ENCODE data around the gene AKAP9. TPM values are rescaled to one million over a fixed set of nuclear protein-coding genes. Genes with fewer than 3 reads are reported as not detected.
"Not testable (repeated sequence)": the region's sequence is repeated elsewhere in the genome, so short reads cannot be mapped to it uniquely, and the experiment has no call there.

AKAP9 gene
- total RNA-seq, 1 donor from 2014 or later = 66.9 TPM

GRCh38 chr7:92088266-92088665 is 147.6 kb downstream of the AKAP9 start:
- Mint-ChIP-seq H3K4me1 (ENCODE audit: low read depth, unreplicated experiment) (no peaks in the 10 kb centered on the region), H3K27me3 (ENCODE audit: unreplicated experiment) (no peaks in the 10 kb centered on the region), H3K36me3 (ENCODE audit: unreplicated experiment) (peaks cover 12% of the 10 kb centered on the region), H3K4me3 (ENCODE audit: unreplicated experiment) (no peak overlapping the region), H3K27ac (ENCODE audit: unreplicated experiment) (no peak overlapping the region), H3K9me3 (ENCODE audit: unreplicated experiment) (peaks cover 2% of the 10 kb centered on the region)
- DNase-seq = no peak
- TF ChIP-seq, protein P1, sequence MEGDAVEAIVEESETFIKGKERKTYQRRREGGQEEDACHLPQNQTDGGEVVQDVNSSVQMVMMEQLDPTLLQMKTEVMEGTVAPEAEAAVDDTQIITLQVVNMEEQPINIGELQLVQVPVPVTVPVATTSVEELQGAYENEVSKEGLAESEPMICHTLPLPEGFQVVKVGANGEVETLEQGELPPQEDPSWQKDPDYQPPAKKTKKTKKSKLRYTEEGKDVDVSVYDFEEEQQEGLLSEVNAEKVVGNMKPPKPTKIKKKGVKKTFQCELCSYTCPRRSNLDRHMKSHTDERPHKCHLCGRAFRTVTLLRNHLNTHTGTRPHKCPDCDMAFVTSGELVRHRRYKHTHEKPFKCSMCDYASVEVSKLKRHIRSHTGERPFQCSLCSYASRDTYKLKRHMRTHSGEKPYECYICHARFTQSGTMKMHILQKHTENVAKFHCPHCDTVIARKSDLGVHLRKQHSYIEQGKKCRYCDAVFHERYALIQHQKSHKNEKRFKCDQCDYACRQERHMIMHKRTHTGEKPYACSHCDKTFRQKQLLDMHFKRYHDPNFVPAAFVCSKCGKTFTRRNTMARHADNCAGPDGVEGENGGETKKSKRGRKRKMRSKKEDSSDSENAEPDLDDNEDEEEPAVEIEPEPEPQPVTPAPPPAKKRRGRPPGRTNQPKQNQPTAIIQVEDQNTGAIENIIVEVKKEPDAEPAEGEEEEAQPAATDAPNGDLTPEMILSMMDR (IDR thresholded peaks at IDR 0.05; ENCODE audit: partially characterized antibody, unreplicated experiment) = no peak

GRCh38 chr7:92092210-92092609 is 151.5 kb downstream of the AKAP9 start:
- TF ChIP-seq, protein P1 (IDR thresholded peaks at IDR 0.05; ENCODE audit: partially characterized antibody, unreplicated experiment) = no peak
- H3K36me3 Mint-ChIP-seq (ENCODE audit: unreplicated experiment) = peaks cover 6% of the 10 kb centered on the region
- no peak overlapping the region for H3K27ac Mint-ChIP-seq (ENCODE audit: unreplicated experiment)
- H3K27me3 Mint-ChIP-seq (ENCODE audit: unreplicated experiment) = no peaks in the 10 kb centered on the region
- no peak for DNase-seq
- H3K9me3 Mint-ChIP-seq (ENCODE audit: unreplicated experiment) = no peaks in the 10 kb centered on the region
- H3K4me1 Mint-ChIP-seq (ENCODE audit: low read depth, unreplicated experiment) = no peaks in the 10 kb centered on the region
- no peak overlapping the region for H3K4me3 Mint-ChIP-seq (ENCODE audit: unreplicated experiment)

DNA sequence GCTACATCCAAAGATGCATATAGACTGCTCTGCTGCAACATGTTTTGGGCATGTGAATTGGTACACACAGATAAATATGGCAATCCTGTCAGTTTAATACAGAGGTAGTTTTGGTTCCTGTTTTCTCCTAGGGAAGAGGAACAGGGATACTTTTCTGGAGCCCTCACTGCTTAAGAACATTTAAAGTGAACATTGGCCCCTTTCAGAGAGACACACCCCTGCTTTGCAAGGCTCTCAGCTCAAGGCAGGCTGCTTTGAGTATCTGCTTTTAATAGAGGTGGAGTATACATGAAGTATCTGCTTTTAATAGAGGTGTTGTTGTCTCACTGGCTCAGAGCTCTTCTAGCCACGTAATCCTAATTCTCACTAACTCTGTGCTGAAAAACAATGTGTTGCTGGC is 154.7 kb downstream of the AKAP9 start:
- Mint-ChIP-seq H3K27me3 (ENCODE audit: unreplicated experiment) (no peaks in the 10 kb centered on the region), H3K27ac (ENCODE audit: unreplicated experiment) (no peak overlapping the region), H3K36me3 (ENCODE audit: unreplicated experiment) (no peaks in the 10 kb centered on the region)

DNA sequence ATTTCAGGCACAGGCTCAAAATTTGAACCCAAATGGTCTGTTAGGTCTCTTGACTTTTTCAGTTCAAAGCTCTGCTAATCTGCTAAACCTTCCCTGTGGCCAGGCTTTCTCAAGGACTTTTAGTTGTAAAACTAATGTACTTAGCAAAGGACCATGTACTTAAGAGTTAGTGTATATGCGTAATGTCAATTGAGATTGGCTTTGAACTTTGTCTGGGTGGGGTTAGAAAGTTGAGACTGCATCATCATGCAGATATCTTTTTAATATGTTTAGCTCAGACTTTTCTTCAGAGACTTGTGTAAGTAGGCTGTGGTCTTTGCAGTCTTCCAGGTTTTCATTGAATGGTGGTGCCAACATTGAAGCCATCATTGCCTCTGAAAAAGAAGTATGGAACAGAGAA is 159.9 kb downstream of the AKAP9 start:
- Mint-ChIP-seq H3K36me3 (ENCODE audit: unreplicated experiment) (no peaks in the 10 kb centered on the region), H3K27ac (ENCODE audit: unreplicated experiment) (no peak overlapping the region)
- TF ChIP-seq, protein P1 (IDR thresholded peaks at IDR 0.05; ENCODE audit: partially characterized antibody, unreplicated experiment) = no peak

More for the DNA sequence above, 154.7 kb downstream of the AKAP9 start:
- Mint-ChIP-seq H3K4me1 (ENCODE audit: low read depth, unreplicated experiment) (no peaks in the 10 kb centered on the region), H3K9me3 (ENCODE audit: unreplicated experiment) (no peaks in the 10 kb centered on the region), H3K4me3 (ENCODE audit: unreplicated experiment) (no peak overlapping the region)
- no peak for DNase-seq
- TF ChIP-seq, protein P1 (IDR thresholded peaks at IDR 0.05; ENCODE audit: partially characterized antibody, unreplicated experiment) = no peak

DNA sequence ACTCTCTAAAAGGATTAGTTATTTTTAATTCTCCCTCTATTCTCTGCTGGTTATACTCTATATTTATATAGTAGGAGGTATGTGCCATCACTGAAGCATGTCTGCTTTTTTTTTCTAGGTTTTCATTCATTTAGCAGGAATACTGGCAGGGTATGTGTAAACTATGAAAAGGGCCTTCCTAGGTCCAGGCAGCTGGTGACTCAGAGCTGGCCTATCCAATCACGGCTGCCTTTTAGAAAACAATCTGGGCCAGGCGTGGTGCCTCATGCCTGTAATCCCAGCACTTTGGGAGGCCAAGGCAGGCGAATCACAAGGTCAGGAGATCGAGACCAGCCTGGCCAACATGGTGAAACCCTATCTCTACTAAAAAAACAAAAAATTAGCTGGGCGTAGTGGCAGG is 162.2 kb downstream of the AKAP9 start:
- DNase-seq; H3K9me3 Mint-ChIP-seq (ENCODE audit: unreplicated experiment); H3K4me3 Mint-ChIP-seq (ENCODE audit: unreplicated experiment); H3K27ac Mint-ChIP-seq (ENCODE audit: unreplicated experiment); H3K4me1 Mint-ChIP-seq (ENCODE audit: low read depth, unreplicated experiment); H3K36me3 Mint-ChIP-seq (ENCODE audit: unreplicated experiment); H3K27me3 Mint-ChIP-seq (ENCODE audit: unreplicated experiment): not testable (repeated sequence)

More for the DNA sequence above, 159.9 kb downstream of the AKAP9 start:
- H3K4me1 Mint-ChIP-seq (ENCODE audit: low read depth, unreplicated experiment) = no peaks in the 10 kb centered on the region
- no peak overlapping the region for H3K4me3 Mint-ChIP-seq (ENCODE audit: unreplicated experiment)
- no peak for DNase-seq
- no peaks in the 10 kb centered on the region for H3K9me3 Mint-ChIP-seq (ENCODE audit: unreplicated experiment)
- no peaks in the 10 kb centered on the region for H3K27me3 Mint-ChIP-seq (ENCODE audit: unreplicated experiment)

DNA sequence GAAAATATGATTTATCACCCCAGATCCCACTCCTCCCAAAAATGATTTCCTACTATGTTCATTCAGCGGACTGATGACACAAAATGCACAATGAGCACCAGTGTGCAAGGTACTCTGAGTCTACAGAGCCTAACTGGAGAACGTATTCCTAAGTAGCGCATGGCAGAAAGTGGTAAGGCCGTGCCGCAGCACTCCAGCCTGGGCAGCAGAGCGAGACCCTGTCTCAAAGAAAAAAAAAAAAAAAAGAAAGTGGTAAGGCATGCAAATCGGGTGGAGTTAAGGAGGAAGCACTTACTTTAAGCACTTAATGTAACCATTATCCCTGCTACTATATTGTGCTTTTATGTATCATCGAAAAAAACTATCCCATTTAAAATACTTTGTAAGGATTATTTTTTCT is 168.2 kb downstream of the AKAP9 start:
- Mint-ChIP-seq H3K4me1 (ENCODE audit: low read depth, unreplicated experiment) (no peaks in the 10 kb centered on the region), H3K9me3 (ENCODE audit: unreplicated experiment) (no peaks in the 10 kb centered on the region), H3K36me3 (ENCODE audit: unreplicated experiment) (no peaks in the 10 kb centered on the region), H3K4me3 (ENCODE audit: unreplicated experiment) (no peak overlapping the region), H3K27me3 (ENCODE audit: unreplicated experiment) (peaks cover 1% of the 10 kb centered on the region), H3K27ac (ENCODE audit: unreplicated experiment) (no peak overlapping the region)
- no peak for DNase-seq
- TF ChIP-seq, protein P1 (IDR thresholded peaks at IDR 0.05; ENCODE audit: partially characterized antibody, unreplicated experiment) = no peak
